Medulla oblongata (tissue), 1 donor: ENCODE results near the gene KLF16.

Experiments used
- DNase-seq: peaks from one replicate; pipeline ENCODE4 v3.0.0-alpha.2; 2015; ENCODE audit errors: extremely low spot score

Gene KLF16

DNA sequence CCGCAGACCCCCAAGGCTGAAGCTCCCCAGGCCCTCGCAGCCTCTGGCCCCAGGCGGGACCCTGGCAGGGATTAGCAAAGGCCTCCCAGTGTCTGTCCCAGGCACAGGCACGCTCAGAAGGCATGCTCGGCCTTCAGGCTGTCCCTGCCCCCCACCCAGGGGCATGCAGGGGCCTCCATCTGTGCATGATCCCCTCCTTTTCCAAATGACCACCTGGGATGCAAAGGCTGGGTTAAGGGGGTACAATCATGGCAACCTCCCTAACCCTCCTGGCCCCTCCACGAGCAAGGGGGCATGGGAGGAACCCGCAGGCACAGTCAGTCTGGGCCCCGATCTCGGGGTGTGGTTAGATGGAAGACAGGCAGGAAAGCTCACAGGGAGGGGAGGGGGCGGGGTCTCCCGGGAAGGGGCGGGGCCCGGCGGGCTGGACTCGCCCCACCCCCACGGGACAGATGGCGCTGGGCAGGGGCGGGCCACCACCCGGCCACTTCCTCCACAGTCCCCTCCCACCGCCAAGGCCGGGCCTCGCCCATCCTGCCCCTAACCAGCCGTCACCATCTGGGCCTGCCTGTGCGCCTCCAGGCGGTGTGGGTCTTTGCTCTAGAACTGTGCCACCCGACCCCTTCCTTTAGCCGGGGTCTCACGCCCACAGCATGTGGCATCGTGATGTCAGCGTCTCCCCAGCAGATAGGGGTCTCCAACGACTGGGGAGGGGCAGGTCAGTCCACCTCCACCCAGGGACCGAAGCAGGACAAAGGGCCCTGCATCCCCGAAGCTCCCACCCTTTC, 8.1 kb downstream of the KLF16 start:
- peak; percentile 79 for DNase-seq

DNA sequence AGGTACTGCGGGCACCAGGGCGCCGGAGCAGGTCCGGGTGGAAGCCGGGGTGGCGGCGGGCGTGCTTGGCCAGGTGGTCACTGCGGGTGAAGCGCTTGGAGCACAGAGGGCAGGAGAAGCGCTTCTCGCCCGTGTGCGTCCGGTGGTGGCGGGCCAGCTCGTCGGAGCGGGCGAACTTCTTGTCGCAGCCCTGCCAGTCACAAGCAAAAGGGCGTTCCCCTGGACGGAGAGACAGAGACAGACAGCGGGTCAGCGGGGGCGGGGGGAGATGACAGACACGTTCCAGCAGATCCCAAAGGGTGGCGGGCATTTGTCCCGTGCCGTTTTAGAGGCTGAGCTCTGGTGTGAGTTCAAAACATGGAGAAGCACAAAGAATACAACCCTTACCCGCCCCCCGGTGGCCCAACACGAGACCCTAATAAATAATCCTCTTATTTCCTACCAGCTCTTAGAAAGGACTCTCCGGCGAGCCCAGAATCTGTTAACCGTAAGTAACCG, 8.8 kb downstream of the KLF16 start:
- no peak for DNase-seq

DNA sequence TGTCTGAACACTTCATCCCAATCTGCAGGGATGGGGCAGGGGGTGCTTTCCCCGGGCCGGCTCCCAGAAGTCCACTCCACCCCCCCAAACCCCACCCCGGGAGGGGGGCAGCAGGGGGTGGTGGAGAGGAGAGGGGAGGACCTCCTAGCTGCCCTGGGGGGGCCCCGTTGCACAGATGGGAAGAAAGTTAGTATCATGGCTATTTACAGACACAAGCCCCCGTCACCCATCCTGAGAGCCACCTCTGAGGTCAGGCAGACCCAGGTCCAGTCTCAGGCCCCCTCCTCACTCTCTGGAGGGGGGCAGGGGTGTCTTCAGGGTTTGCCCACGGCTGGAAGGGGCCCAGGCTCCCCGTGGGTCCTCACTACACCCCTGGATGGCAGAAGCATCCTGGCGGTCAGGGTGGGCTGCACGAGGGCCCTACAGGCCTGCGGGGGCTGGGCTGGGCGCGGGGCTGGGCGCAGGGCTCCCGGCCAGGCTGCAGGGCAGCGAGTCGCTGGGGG, 9.3 kb downstream of the KLF16 start:
- no peak for DNase-seq

DNA sequence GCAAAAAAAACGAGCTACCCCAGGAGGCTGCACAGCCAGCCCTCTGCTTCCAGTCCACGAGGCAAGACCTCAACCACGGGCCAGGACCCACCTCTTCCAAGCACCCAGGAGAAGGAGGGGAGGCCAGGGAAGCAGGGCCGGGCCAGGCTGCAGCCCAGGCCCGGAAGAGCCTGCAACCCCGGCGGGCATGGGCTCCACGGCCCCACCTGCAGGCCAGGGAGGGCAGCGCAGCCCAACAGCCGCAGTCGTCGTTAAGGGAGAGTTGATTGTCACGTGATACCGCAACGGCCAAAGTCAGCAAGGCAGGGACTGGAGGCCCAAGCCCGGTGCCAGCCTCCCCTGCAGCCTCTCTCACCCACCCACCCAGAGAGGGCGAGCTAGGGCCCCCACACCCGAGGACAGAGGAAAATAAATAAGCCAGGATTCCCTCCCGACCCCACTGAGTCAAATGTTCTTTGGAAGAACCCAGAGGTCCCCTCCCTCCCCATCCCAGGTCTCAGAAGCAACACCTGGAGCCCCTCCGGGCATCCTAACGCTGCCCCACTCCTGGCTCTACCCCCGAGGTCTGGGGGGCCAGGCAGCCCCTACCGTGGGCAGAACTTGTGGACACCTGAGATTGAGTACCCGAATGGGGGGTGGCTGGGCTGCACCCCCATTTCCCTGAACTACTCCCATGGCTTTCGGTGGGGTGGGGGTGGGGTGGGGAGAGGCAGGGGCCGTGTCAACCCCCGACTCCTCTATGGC, 9.9 kb downstream of the KLF16 start:
- DNase-seq, result peak; percentile 67

DNA sequence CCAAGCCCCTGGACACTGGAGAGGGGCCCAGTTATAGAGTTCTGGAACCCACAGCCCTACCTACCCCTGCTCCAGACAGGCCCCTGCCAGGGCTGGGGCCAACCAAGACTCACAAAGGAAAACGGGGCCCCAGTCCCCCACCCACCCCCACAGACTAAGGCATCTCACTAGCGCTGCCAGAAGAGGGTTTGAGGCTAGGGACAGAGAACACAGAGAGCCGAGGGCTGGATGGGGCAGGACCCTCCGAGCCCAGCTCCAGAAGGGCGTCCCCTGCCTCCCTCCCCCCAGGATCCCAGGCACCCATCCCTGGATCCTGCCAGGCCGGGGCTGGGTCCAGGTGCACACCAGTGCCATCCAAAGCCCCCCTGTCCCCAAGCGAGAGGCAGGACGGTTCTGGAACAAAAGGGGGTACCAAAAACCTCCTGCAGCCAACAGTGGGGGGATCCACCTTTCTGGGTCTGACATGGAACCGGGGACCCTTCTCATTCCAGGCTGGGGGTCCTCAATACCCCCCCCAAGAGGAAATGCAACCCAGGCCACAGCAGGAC, 10.7 kb downstream of the KLF16 start:
- DNase-seq, result no peak

DNA sequence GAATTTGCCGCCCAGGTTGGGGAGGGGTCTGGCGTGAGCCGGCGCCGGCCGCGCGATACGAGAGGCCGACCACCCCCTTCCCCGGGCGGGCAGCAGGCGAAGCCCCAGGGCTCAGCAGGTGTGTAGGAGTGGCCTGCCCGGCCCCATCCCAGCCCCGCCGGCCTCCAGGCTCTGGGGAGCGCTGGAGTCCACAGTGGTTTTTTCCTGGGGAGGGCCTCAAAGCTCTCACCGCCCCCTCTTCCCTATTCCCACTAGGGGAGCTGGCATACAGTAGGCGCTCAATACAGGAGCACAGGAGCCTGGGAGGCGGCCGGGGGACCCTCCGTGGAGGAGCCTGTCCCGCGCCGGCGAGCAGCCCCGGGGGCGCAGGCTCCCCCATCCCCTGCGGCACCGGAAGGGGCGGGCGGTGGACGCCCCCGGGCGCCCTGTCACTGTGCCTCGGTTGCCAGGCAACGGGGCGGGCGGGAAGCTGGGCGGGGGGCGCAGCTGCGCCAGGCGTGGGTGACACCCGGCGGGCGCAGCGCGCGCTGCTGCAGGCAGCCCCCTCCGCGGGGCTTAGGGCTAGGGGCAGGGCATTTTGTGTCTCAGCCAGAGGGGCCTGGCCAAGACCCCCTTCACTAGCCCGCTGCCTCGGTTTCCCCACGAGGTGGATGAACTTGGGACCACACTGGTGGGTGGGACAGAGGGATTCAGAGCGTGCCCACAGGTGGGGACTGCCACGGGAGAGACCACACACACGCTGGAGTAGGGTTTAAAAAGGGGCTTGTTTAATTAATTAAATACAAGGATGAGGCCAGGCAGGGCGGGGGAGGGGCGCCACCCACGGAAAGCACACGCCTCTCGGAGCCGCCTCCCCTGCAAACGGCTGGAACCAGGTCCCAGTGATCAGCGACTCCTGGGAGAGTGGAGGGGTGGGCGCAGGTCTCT, 11.5 kb downstream of the KLF16 start:
- DNase-seq, result no peak

GRCh38 chr19:1850809-1851653, 12.3 kb downstream of the KLF16 start:
- no peak for DNase-seq

GRCh38 chr19:1849886-1850398, 13.4 kb downstream of the KLF16 start:
- no peak for DNase-seq

DNA sequence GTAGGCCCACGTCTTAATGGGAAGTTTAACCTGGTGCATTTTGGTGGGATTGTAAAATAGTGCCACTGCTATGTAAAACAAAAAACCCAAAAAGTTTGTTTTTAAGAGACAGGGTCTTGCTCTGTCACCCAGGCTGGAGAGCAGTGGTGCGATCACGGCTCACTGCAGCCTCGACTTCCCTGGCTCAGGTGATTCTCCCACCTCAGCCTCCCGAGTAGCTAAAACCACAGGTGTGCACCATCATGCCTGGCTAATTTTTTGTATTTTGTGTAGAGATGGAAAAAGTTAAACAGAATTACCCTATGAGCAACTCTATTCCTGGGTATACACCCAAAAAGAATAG, 14.3 kb downstream of the KLF16 start:
- DNase-seq, result no peak

GRCh38 chr19:1848399-1849131, 14.8 kb downstream of the KLF16 start, which contains the start of gene REXO1:
TSS of gene REXO1 (minus strand) at chr19:1848483. CDS start at chr19:1848358, 125 bp downstream.
- peak; percentile 93 for DNase-seq

GRCh38 chr19:1847684-1848398, 15.5 kb downstream of the KLF16 start:
- DNase-seq, result no peak

DNA sequence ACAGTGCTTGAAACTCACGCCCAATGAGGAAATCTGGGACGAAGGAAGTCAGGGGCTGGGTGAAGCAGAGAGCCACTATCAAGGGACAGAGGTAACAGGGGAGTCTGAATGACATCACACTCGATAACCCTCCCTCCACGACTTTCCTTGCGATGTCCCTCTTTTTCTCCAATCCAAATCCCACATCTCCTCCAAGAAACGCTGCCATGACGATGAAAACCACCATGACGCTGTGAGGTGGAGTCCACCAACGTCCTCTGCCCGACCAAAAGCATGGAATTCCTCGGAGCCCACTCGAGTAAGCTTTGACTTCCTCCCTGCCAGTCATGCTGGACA, 16.1 kb downstream of the KLF16 start:
- no peak for DNase-seq

- DNase-seq, result no peak
Measured at GRCh38 chr19:1846517-1847204, 16.7 kb downstream of the KLF16 start.

- DNase-seq, result no peak
Measured at GRCh38 chr19:1845642-1846041, 17.7 kb downstream of the KLF16 start.

GRCh38 chr19:1845125-1845515, 18.3 kb downstream of the KLF16 start:
- DNase-seq, result no peak

DNA sequence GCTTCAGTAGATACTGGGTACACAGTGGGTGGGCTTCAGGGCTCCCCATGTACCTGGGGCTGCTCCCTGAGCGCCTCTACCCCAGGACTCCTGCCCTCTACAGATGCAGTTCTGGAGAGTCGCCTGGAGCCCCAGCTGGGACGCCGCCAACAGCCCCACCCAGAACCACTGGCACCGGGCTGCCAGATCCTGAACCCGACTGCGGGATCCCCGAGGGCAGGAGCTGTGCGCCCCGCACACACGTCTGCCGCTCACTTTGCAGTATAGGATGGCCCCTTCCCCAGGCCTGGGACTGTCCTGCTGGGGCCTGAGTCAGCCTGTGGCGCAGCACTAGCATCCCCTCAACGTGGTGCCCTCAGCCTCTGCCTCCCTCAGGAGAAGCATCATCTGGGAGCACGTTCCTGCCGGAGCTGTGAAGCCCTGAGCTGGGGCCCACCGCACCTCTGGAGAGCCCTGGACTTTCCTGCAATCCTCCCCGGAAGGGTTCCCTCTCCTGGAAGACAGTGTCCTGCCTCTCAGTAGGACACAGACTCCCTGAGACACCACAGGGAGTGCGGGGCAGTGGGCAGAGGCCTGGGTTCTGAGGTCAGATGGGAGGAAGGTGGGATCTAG, 18.8 kb downstream of the KLF16 start:
- no peak for DNase-seq

- no peak for DNase-seq
Measured at GRCh38 chr19:1843646-1844394, 19.6 kb downstream of the KLF16 start.
